ENCODE results near the gene TRIM26. TPM values are rescaled to one million over a fixed set of nuclear protein-coding genes. Genes with fewer than 3 reads are reported as not detected.

Gene TRIM26
- polyA plus RNA-seq, 1 donor from 2014 or later, result 25.9 TPM

DNA sequence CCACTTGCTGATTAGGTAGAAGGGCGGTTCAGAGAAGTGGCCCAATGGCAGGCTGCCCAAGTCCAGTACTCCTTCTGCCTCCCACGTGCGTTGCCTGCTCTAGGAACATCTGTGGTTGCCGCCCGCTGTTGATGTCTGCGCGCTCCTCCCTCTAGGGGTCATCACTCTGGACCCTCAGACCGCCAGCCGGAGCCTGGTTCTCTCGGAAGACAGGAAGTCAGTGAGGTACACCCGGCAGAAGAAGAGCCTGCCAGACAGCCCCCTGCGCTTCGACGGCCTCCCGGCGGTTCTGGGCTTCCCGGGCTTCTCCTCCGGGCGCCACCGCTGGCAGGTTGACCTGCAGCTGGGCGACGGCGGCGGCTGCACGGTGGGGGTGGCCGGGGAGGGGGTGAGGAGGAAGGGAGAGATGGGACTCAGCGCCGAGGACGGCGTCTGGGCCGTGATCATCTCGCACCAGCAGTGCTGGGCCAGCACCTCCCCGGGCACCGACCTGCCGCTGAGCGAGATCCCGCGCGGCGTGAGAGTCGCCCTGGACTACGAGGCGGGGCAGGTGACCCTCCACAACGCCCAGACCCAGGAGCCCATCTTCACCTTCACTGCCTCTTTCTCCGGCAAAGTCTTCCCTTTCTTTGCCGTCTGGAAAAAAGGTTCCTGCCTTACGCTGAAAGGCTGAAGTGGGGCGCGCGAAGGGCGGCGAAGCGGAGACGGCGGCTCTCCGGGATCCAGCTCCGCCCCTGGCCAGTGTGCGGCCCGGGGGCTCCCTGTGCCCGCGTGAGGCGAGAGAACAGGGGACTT lies 41.3 kb downstream of the TRIM26 start:
- Histone ChIP-seq H3K9me2 (ENCODE audit: insufficient read depth, low read length) (no peaks in the 10 kb centered on the region), H4K20me1 (ENCODE audit: insufficient read depth) (no peaks in the 10 kb centered on the region), H3K4me2 (ENCODE audit: low read length) (no peak overlapping the region), H3K27ac (ENCODE audit: low read length) (no peak overlapping the region), H3K27me3 (ENCODE audit: insufficient read depth, low read depth, low read length) (peaks cover 32% of the 10 kb centered on the region), H3K79me2 (replicated peaks; ENCODE audit: insufficient read depth, low read length) (no peaks in the 10 kb centered on the region), H3K9me3 (ENCODE audit: low read length) (no peaks in the 10 kb centered on the region), H3K4me3 (ENCODE audit: low read length) (peak overlapping the region; percentile 34), H3F3A (ENCODE audit: insufficient read depth, low read length, poor library complexity, severe bottlenecking) (no peaks in the 10 kb centered on the region), H2AFZ (ENCODE audit: low read depth, low read length) (no peak overlapping the region), H3K9ac (ENCODE audit: low read length) (no peak overlapping the region), H3K36me3 (ENCODE audit: insufficient read depth, low read length) (no peaks in the 10 kb centered on the region)
- TF ChIP-seq RAD21 (conservative IDR thresholded peaks at IDR 0.05), result no peak
- no peak for TF ChIP-seq TAF1 (IDR thresholded peaks at IDR 0.05; ENCODE audit: low read depth)
- no peak for TF ChIP-seq MXI1 (conservative IDR thresholded peaks at IDR 0.05; ENCODE audit: poor library complexity, severe bottlenecking)
- no peak for TF ChIP-seq POLR2AphosphoS5 (IDR thresholded peaks at IDR 0.05)
- TF ChIP-seq, protein P1, sequence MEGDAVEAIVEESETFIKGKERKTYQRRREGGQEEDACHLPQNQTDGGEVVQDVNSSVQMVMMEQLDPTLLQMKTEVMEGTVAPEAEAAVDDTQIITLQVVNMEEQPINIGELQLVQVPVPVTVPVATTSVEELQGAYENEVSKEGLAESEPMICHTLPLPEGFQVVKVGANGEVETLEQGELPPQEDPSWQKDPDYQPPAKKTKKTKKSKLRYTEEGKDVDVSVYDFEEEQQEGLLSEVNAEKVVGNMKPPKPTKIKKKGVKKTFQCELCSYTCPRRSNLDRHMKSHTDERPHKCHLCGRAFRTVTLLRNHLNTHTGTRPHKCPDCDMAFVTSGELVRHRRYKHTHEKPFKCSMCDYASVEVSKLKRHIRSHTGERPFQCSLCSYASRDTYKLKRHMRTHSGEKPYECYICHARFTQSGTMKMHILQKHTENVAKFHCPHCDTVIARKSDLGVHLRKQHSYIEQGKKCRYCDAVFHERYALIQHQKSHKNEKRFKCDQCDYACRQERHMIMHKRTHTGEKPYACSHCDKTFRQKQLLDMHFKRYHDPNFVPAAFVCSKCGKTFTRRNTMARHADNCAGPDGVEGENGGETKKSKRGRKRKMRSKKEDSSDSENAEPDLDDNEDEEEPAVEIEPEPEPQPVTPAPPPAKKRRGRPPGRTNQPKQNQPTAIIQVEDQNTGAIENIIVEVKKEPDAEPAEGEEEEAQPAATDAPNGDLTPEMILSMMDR (IDR thresholded peaks at IDR 0.05; ENCODE audit: poor library complexity, severe bottlenecking), result no peak
- TF ChIP-seq EP300 (conservative IDR thresholded peaks at IDR 0.05; ENCODE audit: poor library complexity, severe bottlenecking), result no peak
- no peak for TF ChIP-seq SMC3 (conservative IDR thresholded peaks at IDR 0.05; ENCODE audit: poor library complexity)
- TF ChIP-seq EZH2 (IDR thresholded peaks at IDR 0.05; ENCODE audit: borderline replicate concordance, insufficient read depth, low read length, poor library complexity, severe bottlenecking), result no peak
- TF ChIP-seq, protein P2, sequence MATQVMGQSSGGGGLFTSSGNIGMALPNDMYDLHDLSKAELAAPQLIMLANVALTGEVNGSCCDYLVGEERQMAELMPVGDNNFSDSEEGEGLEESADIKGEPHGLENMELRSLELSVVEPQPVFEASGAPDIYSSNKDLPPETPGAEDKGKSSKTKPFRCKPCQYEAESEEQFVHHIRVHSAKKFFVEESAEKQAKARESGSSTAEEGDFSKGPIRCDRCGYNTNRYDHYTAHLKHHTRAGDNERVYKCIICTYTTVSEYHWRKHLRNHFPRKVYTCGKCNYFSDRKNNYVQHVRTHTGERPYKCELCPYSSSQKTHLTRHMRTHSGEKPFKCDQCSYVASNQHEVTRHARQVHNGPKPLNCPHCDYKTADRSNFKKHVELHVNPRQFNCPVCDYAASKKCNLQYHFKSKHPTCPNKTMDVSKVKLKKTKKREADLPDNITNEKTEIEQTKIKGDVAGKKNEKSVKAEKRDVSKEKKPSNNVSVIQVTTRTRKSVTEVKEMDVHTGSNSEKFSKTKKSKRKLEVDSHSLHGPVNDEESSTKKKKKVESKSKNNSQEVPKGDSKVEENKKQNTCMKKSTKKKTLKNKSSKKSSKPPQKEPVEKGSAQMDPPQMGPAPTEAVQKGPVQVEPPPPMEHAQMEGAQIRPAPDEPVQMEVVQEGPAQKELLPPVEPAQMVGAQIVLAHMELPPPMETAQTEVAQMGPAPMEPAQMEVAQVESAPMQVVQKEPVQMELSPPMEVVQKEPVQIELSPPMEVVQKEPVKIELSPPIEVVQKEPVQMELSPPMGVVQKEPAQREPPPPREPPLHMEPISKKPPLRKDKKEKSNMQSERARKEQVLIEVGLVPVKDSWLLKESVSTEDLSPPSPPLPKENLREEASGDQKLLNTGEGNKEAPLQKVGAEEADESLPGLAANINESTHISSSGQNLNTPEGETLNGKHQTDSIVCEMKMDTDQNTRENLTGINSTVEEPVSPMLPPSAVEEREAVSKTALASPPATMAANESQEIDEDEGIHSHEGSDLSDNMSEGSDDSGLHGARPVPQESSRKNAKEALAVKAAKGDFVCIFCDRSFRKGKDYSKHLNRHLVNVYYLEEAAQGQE (IDR thresholded peaks at IDR 0.05; ENCODE audit: borderline replicate concordance), result no peak

DNA sequence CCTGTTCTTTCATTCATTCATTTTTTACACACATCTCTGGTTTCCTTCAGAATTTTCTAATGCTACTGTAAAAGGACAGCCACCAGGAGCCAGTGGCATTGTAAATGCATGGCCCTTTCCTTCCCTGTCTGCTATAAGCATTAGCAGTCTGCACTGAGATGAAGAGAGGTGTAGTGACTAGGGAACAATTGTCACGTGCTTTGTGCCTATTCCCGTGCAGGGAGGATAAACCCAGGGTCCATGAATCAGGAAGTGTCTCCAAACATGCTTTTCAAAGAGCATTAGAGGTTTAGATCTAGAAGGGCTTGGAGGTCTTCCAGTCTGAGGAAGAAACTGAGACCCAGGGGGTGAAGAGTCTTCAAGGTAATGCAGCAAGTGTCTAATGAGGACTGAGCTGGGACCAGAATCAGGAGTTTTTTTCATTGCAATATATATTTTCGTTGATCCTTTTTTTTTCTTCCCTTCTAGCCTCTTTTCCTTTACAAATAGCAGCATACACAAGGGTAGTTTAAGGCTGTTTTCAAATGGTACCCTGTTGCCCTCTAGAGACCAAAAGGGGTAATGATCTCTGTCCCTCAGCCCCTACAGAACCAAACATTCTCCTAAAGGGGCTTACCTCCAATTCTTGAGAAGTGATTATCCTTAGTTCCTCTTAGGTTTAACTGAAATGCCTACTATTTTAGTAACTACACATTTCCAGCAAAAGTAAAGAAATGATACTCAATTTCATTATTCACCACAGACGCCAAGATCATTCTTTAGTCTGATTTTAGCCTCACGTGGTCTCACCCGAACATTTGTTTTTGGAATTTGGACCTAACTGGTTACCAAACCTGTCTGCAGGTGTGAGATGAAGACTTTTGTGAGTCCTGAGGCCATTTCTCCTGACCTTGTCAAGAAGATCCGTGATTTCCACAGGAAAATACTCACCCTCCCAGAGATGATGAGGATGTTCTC lies 43.3 kb downstream of the TRIM26 start:
- Histone ChIP-seq H3K9me2 (ENCODE audit: insufficient read depth, low read length) (no peaks in the 10 kb centered on the region), H3K79me2 (replicated peaks; ENCODE audit: insufficient read depth, low read length) (no peaks in the 10 kb centered on the region), H4K20me1 (ENCODE audit: insufficient read depth) (no peaks in the 10 kb centered on the region), H3K9me3 (ENCODE audit: low read length) (no peaks in the 10 kb centered on the region), H3K9ac (ENCODE audit: low read length) (no peak overlapping the region), H3K36me3 (ENCODE audit: insufficient read depth, low read length) (no peaks in the 10 kb centered on the region), H3F3A (ENCODE audit: insufficient read depth, low read length, poor library complexity, severe bottlenecking) (no peaks in the 10 kb centered on the region), H3K4me2 (ENCODE audit: low read length) (no peak overlapping the region), H3K27me3 (ENCODE audit: insufficient read depth, low read depth, low read length) (peaks cover 32% of the 10 kb centered on the region), H2AFZ (ENCODE audit: low read depth, low read length) (no peak overlapping the region), H3K4me3 (ENCODE audit: low read length) (no peak overlapping the region), H3K27ac (ENCODE audit: low read length) (no peak overlapping the region)
- no peak for TF ChIP-seq EP300 (conservative IDR thresholded peaks at IDR 0.05; ENCODE audit: poor library complexity, severe bottlenecking)
- TF ChIP-seq RAD21 (conservative IDR thresholded peaks at IDR 0.05), result peak; percentile 74
- TF ChIP-seq, protein P1 (IDR thresholded peaks at IDR 0.05; ENCODE audit: poor library complexity, severe bottlenecking), result peak; percentile 74
- TF ChIP-seq, protein P2 (IDR thresholded peaks at IDR 0.05; ENCODE audit: borderline replicate concordance), result no peak
- peak; percentile 65 for TF ChIP-seq SMC3 (conservative IDR thresholded peaks at IDR 0.05; ENCODE audit: poor library complexity)

Measured in neural cell (in vitro differentiated cells).